Vagina (tissue), 2 donors: Measurements from ENCODE around the gene ITPR1. TPM values are rescaled to one million over a fixed set of nuclear protein-coding genes. Genes with fewer than 3 reads are reported as not detected.

ENCODE experiments used
- DNase-seq, 2 donors: peaks; one replicate each; pipeline ENCODE4 v3.0.0-alpha.2; 2017; ENCODE audit errors: extremely low spot score in 2 of 2
- H3K27ac ChIP-seq: fragments of 200-600 bp; sonication (generic); one replicate; pipeline ENCODE4 v1.5.1; 2019
- H3K27me3 ChIP-seq: fragments of 200-600 bp; sonication (generic); one replicate; pipeline ENCODE4 v1.5.1; 2019
- H3K36me3 ChIP-seq, 2 donors: fragments of 200-600 bp; sonication (generic); one replicate each; pipeline ENCODE4 v1.5.1; 2017 to 2019
- H3K4me1 ChIP-seq: fragments of 200-600 bp; sonication (generic); one replicate; pipeline ENCODE4 v1.5.1; 2019
- H3K4me3 ChIP-seq, 2 donors: fragments of 200-600 bp; sonication (generic); 1 replicate in 1 of 2; 2 replicates in 1 of 2; pipeline ENCODE4 v1.5.1; 2016 to 2019
- H3K9me3 ChIP-seq: fragments of 200-600 bp; sonication (generic); one replicate; pipeline ENCODE4 v1.5.1; 2019
- CTCF ChIP-seq, 3 experiments: fragments of 450-650 bp in 2 of 3; fragments of 200-600 bp in 1 of 3; sonication (generic) in 1 of 3; IDR thresholded peaks; one replicate each; pipeline ENCODE4 v1.5.1; 2017 to 2019; ENCODE audit warnings: antibody characterized with exemption in 3 of 3, mild to moderate bottlenecking in 2 of 3, moderate library complexity in 2 of 3
- POLR2A ChIP-seq, 2 donors: fragments of 450-650 bp; IDR thresholded peaks; one replicate each; pipeline ENCODE4 v1.6.1; 2017; ENCODE audit warnings: antibody characterized with exemption in 2 of 2, mild to moderate bottlenecking in 2 of 2, moderate library complexity in 2 of 2
- POLR2AphosphoS5 ChIP-seq, 2 donors: sonication (generic); formaldehyde crosslinking; IDR thresholded peaks; one replicate each; pipeline ENCODE4 v1.9.0; 2017; ENCODE audit warnings: antibody characterized with exemption in 2 of 2, mild to moderate bottlenecking in 2 of 2, low read depth in 1 of 2; ENCODE audit not compliant: insufficient read depth in 1 of 2
- intact Hi-C: fragments of 100-400 bp; cut with DNase I; formaldehyde crosslinking; loops from one replicate; pipeline ENCODE4 v1.15.1; 2023
- total RNA-seq: library from RNA; depleted of rRNA; stranded (reverse); fragments of >200 nt; gene quantifications from one replicate; pipeline ENCODE4 v1.2.3, GENCODE V29; 2016

The ITPR1 gene
- total RNA-seq, 1 donor from 2014 or later, result 108 TPM

- H3K27me3 ChIP-seq, result no peaks in the 10 kb centered on the region
- DNase-seq, result no peak
- no peak for TF ChIP-seq POLR2AphosphoS5 (IDR thresholded peaks at IDR 0.05; ENCODE audit: insufficient read depth in 1 of 2, low read depth in 1 of 2)
- TF ChIP-seq POLR2A (IDR thresholded peaks at IDR 0.05), result no peak
- no peak for TF ChIP-seq CTCF (IDR thresholded peaks at IDR 0.05)
- no peaks in the 10 kb centered on the region for H3K36me3 ChIP-seq
- peaks cover 47% of the 10 kb centered on the region for H3K4me1 ChIP-seq
- intact Hi-C loops, result no loop called here
- H3K27ac ChIP-seq, result peak overlapping the region; percentile 79
- H3K4me3 ChIP-seq, result no peak overlapping the region
- H3K9me3 ChIP-seq, result no peaks in the 10 kb centered on the region
Measured at GRCh38 chr3:4773583-4773982, 280.4 kb downstream of the ITPR1 start.

- TF ChIP-seq CTCF (IDR thresholded peaks at IDR 0.05), result no peak
- TF ChIP-seq POLR2A (IDR thresholded peaks at IDR 0.05), result no peak
- no peak for TF ChIP-seq POLR2AphosphoS5 (IDR thresholded peaks at IDR 0.05; ENCODE audit: insufficient read depth in 1 of 2, low read depth in 1 of 2)
- Histone ChIP-seq H3K4me1 (peaks cover 47% of the 10 kb centered on the region), H3K4me3 (no peak overlapping the region), H3K36me3 (no peaks in the 10 kb centered on the region), H3K27me3 (no peaks in the 10 kb centered on the region), H3K9me3 (no peaks in the 10 kb centered on the region), H3K27ac (no peak overlapping the region)
- intact Hi-C loops, result no loop called here
- no peak for DNase-seq
Measured at GRCh38 chr3:4774531-4774930, 281.4 kb downstream of the ITPR1 start.

GRCh38 chr3:4776399-4776979 is 283.3 kb downstream of the ITPR1 start:
- Histone ChIP-seq H3K9me3 (no peaks in the 10 kb centered on the region), H3K36me3 (no peaks in the 10 kb centered on the region), H3K27ac (peak overlapping the region; percentile 47), H3K4me3 (no peak overlapping the region), H3K4me1 (peaks cover 36% of the 10 kb centered on the region), H3K27me3 (no peaks in the 10 kb centered on the region)
- no peak for DNase-seq
- TF ChIP-seq CTCF (IDR thresholded peaks at IDR 0.05), result no peak
- intact Hi-C loops, result no loop called here

- Histone ChIP-seq H3K36me3 (no peaks in the 10 kb centered on the region), H3K4me1 (peaks cover 32% of the 10 kb centered on the region), H3K27ac (peak overlapping the region; percentile 47), H3K9me3 (no peaks in the 10 kb centered on the region), H3K27me3 (no peaks in the 10 kb centered on the region), H3K4me3 (no peak overlapping the region)
- no peak for TF ChIP-seq CTCF (IDR thresholded peaks at IDR 0.05)
- no peak for TF ChIP-seq POLR2A (IDR thresholded peaks at IDR 0.05)
- peak in 1 of 2 donors; percentile 48 for TF ChIP-seq POLR2AphosphoS5 (IDR thresholded peaks at IDR 0.05; ENCODE audit: insufficient read depth in 1 of 2, low read depth in 1 of 2)
- DNase-seq, result no peak
- intact Hi-C loops, result no loop called here
Measured at GRCh38 chr3:4776980-4777581, 283.9 kb downstream of the ITPR1 start.

GRCh38 chr3:4778119-4778518 is 285.0 kb downstream of the ITPR1 start:
- no peak overlapping the region for H3K27ac ChIP-seq
- no peak for TF ChIP-seq POLR2AphosphoS5 (IDR thresholded peaks at IDR 0.05; ENCODE audit: insufficient read depth in 1 of 2, low read depth in 1 of 2)
- no peak for TF ChIP-seq CTCF (IDR thresholded peaks at IDR 0.05)
- TF ChIP-seq POLR2A (IDR thresholded peaks at IDR 0.05), result no peak
- DNase-seq, result no peak
- no peaks in the 10 kb centered on the region for H3K9me3 ChIP-seq
- intact Hi-C loops, result no loop called here
- no peak overlapping the region for H3K4me3 ChIP-seq
- no peaks in the 10 kb centered on the region for H3K27me3 ChIP-seq
- peaks cover 29% of the 10 kb centered on the region for H3K4me1 ChIP-seq
- no peaks in the 10 kb centered on the region for H3K36me3 ChIP-seq
